Osteoblast (primary cell): ENCODE data around the gene CIROP. TPM values are rescaled to one million over a fixed set of nuclear protein-coding genes. Genes with fewer than 3 reads are reported as not detected.

ENCODE experiments used
- DNase-seq: peaks from one replicate; pipeline ENCODE4 v3.0.0; 2011; ENCODE audit warnings: low spot score, mixed read lengths; ENCODE audit not compliant: insufficient read length; ENCODE audit errors: missing footprints
- H2AFZ ChIP-seq: 2 replicates; pipeline ENCODE4 v1.6.0; 2011; ENCODE audit warnings: mild to moderate bottlenecking, low read length
- H3K27ac ChIP-seq: 2 replicates; pipeline ENCODE4 v1.5.1; 2011; ENCODE audit warnings: mild to moderate bottlenecking, low read depth, low read length, moderate library complexity
- H3K27me3 ChIP-seq: 2 replicates; pipeline ENCODE4 v1.6.0; 2012; ENCODE audit warnings: mild to moderate bottlenecking, control low read depth, inconsistent platforms, low read length, moderate library complexity; ENCODE audit not compliant: insufficient read depth
- H3K36me3 ChIP-seq: 2 replicates; pipeline ENCODE4 v1.5.1; 2011; ENCODE audit warnings: mild to moderate bottlenecking, low read length, control low read depth, moderate library complexity; ENCODE audit not compliant: insufficient read depth
- H3K4me1 ChIP-seq: 2 replicates; pipeline ENCODE4 v1.5.1; 2011; ENCODE audit warnings: mild to moderate bottlenecking, low read length, control low read depth, moderate library complexity; ENCODE audit not compliant: insufficient read depth
- H3K4me2 ChIP-seq: 2 replicates; pipeline ENCODE4 v1.6.0; 2011; ENCODE audit warnings: mild to moderate bottlenecking, low read length; ENCODE audit not compliant: insufficient read depth
- H3K4me3 ChIP-seq: fragments of 200-600 bp; sonication (generic); 3 replicates; pipeline ENCODE4 v1.5.1; 2012; ENCODE audit warnings: mild to moderate bottlenecking, low read length, inconsistent platforms; ENCODE audit not compliant: insufficient read depth
- H3K79me2 ChIP-seq: 2 replicates; pipeline ENCODE4 v1.6.0; 2012; ENCODE audit warnings: mild to moderate bottlenecking, low read length, control low read depth, inconsistent platforms; ENCODE audit not compliant: insufficient read depth
- H3K9me3 ChIP-seq: 2 replicates; pipeline ENCODE4 v1.5.1; 2011; ENCODE audit warnings: low read depth, low read length, control low read depth
- H4K20me1 ChIP-seq: 2 replicates; pipeline ENCODE4 v1.6.0; 2012; ENCODE audit warnings: mild to moderate bottlenecking, low read length, control low read depth; ENCODE audit not compliant: insufficient read depth
- total RNA-seq: library from RNA; depleted of rRNA; stranded (reverse); fragments of >200 nt; gene quantifications from 2 replicates; pipeline ENCODE4 v1.2.3, GENCODE V29; 2012
- TF ChIP-seq, protein P1 (sequence below): IDR thresholded peaks from 2 replicates; pipeline ENCODE4 v1.5.1; 2011; ENCODE audit warnings: mild to moderate bottlenecking, low read depth, low read length, moderate library complexity; ENCODE audit errors: extremely low read depth

CIROP gene
- total RNA-seq, 1 donor = not detected

DNA sequence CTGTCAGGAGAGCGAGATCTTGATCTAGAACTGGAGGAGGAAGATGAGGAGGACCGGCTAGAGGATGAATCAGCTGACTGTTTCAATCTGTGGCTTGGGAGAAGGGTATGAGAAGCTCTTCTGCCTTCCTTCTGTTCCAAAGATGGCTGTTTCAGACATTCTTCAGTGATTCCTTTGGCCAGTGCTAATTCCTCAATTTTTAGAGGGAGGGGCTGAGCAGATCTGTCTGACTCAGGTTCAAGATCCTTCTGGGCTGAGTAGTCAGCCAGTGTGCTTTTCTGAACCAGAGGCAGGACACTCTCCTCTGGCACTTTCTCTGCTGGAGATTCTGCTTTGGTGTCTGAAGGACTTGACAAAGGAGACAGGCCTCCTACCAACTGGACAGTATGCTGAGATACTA lies 25.1 kb downstream of the CIROP start:
- Histone ChIP-seq H3K9me3 (no peaks in the 10 kb centered on the region), H3K4me1 (peaks cover 47% of the 10 kb centered on the region), H3K4me3 (peak overlapping the region; percentile 30), H2AFZ (peak overlapping the region; percentile 60), H3K27ac (peak overlapping the region; percentile 90), H3K4me2 (peak overlapping the region; percentile 63), H3K36me3 (peaks cover 75% of the 10 kb centered on the region), H3K79me2 (peaks cover 44% of the 10 kb centered on the region), H3K27me3 (no peaks in the 10 kb centered on the region), H4K20me1 (no peaks in the 10 kb centered on the region)
- peak; percentile 82 for DNase-seq
- TF ChIP-seq, protein P1, sequence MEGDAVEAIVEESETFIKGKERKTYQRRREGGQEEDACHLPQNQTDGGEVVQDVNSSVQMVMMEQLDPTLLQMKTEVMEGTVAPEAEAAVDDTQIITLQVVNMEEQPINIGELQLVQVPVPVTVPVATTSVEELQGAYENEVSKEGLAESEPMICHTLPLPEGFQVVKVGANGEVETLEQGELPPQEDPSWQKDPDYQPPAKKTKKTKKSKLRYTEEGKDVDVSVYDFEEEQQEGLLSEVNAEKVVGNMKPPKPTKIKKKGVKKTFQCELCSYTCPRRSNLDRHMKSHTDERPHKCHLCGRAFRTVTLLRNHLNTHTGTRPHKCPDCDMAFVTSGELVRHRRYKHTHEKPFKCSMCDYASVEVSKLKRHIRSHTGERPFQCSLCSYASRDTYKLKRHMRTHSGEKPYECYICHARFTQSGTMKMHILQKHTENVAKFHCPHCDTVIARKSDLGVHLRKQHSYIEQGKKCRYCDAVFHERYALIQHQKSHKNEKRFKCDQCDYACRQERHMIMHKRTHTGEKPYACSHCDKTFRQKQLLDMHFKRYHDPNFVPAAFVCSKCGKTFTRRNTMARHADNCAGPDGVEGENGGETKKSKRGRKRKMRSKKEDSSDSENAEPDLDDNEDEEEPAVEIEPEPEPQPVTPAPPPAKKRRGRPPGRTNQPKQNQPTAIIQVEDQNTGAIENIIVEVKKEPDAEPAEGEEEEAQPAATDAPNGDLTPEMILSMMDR = no peak

GRCh38 chr14:23078692-23079116 lies 26.1 kb downstream of the CIROP start:
- H3K36me3 ChIP-seq = peaks cover 78% of the 10 kb centered on the region
- peak overlapping the region; percentile 63 for H3K4me2 ChIP-seq
- no peaks in the 10 kb centered on the region for H3K27me3 ChIP-seq
- H3K79me2 ChIP-seq = peaks cover 42% of the 10 kb centered on the region
- H3K4me1 ChIP-seq = peaks cover 47% of the 10 kb centered on the region
- H3K9me3 ChIP-seq = no peaks in the 10 kb centered on the region
- TF ChIP-seq, protein P1 = peak; percentile 16
- no peak overlapping the region for H2AFZ ChIP-seq
- peak; percentile 85 for DNase-seq
- H3K27ac ChIP-seq = peak overlapping the region; percentile 90
- no peaks in the 10 kb centered on the region for H4K20me1 ChIP-seq
- H3K4me3 ChIP-seq = peak overlapping the region; percentile 5

GRCh38 chr14:23077962-23078361 lies 26.8 kb downstream of the CIROP start:
- no peaks in the 10 kb centered on the region for H3K9me3 ChIP-seq
- peaks cover 77% of the 10 kb centered on the region for H3K36me3 ChIP-seq
- peaks cover 47% of the 10 kb centered on the region for H3K4me1 ChIP-seq
- peak overlapping the region; percentile 10 for H3K4me3 ChIP-seq
- TF ChIP-seq, protein P1 = no peak
- H3K79me2 ChIP-seq = peaks cover 38% of the 10 kb centered on the region
- H4K20me1 ChIP-seq = no peaks in the 10 kb centered on the region
- peak overlapping the region; percentile 63 for H3K4me2 ChIP-seq
- H3K27ac ChIP-seq = peak overlapping the region; percentile 90
- H2AFZ ChIP-seq = no peak overlapping the region
- H3K27me3 ChIP-seq = no peaks in the 10 kb centered on the region
- DNase-seq = no peak

- Histone ChIP-seq H3K9me3 (no peaks in the 10 kb centered on the region), H2AFZ (no peak overlapping the region), H3K27ac (peak overlapping the region; percentile 90), H3K4me1 (peaks cover 54% of the 10 kb centered on the region), H3K36me3 (peaks cover 82% of the 10 kb centered on the region), H4K20me1 (peaks cover 1% of the 10 kb centered on the region), H3K79me2 (peaks cover 43% of the 10 kb centered on the region), H3K4me3 (no peak overlapping the region), H3K27me3 (no peaks in the 10 kb centered on the region), H3K4me2 (no peak overlapping the region)
- peak; percentile 46 for DNase-seq
- TF ChIP-seq, protein P1 = peak; percentile 72
These were observed 27.9 kb downstream of the CIROP start for GRCh38 chr14:23076785-23077408.
